GM18867 (cell line): ENCODE data around the gene CKLF.

Source experiments
- ATAC-seq: cut with Tn5 transposase; IDR thresholded peaks from one replicate; pipeline ENCODE4 v1.9.1; 2021; ENCODE audit warnings: mild to moderate bottlenecking, moderate library complexity; ENCODE audit not compliant: unreplicated experiment

CKLF gene

GRCh38 chr16:66541388-66542355, 10.7 kb upstream of the CKLF start:
- ATAC-seq = no peak

- no peak for ATAC-seq
These were observed 10.0 kb upstream of the CKLF start for GRCh38 chr16:66542396-66542795.

DNA sequence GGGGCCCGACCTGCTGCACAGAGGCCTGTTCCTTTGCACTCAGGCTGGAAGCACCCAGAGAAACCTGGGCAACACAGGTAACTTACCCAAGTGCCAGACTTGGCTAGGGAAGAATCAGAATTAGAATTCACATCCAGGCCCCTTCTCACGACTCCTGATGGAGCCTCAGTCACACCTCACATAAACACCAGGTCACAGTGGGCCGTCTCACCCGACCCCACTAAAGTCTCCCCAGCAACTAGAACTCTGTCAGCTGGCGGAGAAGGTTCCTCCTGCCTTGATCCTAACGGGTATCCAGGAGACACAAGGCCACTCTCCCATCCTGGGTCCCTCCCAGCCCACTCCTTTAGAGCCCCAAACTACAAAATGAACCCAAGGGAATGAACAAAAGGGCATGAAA, 8.8 kb upstream of the CKLF start:
- no peak for ATAC-seq

DNA sequence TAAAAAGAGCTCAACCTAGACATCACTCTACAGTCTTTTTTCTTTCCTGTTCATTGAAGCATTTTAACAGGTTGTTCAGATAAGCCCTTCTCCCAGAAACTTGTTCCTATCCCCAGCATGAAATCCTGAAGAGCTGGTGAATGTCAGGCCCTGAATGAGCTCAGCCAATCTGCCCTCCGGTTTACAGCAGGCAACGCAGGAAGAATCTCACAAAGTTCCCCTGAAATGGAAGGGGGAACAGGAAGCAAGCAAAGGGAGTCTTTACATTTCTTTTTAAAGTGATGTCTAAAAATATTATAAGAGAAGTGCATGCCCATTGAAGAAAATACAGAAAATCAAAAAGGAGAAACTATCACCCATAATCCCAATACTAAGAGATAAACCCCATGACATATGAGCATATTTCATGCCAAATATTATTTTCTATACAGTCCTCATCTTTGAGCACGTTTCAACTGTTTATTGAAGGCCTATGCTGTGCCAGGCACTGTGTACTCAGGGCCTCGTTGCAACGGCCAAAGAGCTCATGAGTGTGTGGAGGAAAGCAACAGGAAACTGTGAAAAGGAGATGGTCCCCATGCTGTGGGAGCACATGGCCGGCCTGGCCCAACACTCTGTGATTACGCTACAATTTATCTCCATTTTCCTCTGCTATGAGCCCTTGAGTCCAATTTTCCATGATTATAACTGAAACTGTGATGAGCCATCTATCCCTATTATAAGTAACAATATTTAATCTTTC, 8.2 kb upstream of the CKLF start:
- no peak for ATAC-seq

DNA sequence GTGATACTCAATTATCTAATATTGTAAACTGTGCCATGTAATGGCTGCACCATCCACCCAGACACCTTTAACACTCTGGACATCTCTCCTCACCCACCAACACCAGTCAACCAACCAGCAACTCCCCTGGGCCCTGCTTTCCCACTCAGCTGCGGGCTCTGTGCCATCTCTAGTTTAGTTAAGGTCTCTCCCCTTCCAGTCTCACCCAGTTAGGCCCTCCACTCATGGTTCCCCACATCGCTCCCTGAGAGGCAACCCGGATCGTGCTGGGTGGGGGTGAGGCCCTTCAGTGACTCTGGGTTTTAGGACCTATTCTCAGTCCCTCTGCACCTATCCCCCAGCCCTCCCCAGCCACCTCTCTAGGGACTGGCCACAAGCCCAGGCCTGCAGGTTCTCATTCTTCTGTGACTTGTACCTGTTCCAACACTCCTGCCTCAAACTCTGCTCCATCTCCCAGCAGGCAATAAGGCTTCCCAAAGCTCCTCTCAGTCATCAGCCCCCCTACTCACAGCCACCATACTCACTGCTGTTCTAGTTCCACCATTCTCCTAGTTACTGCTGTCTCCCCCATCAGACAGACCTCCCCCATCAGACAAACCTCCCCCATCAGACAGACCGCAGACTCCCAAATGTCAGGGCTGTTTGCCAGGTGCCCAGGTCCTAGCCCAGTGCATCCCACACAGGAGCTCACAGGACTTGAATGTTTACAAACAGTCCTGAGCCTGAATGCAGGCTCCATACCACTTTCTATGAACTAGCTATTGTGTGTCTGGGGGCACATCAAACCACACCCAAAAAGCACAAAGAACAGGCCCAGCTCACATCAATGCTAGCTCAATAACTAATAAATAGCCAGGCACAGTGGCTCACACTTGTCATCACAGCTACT, 5.0 kb upstream of the CKLF start:
- no peak for ATAC-seq

DNA sequence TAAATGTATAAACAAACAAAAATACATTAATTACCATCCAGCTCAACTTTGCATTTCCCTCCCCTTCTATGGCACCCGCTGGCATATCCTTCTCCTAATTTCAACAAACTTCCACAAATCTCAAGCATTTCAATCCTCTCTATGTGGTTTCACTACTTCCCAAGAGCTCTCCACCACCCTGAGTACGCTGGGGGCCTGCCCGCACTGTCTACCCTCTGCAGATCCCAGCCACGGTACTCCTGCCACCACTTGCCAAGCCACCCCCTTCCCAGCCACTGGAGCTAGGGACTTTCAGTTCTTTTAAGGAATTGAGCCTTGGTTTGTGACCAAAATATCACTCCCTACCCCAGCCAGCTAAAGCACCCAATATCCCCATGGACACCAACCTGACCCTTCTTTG, 4.3 kb upstream of the CKLF start:
- ATAC-seq = no peak

DNA sequence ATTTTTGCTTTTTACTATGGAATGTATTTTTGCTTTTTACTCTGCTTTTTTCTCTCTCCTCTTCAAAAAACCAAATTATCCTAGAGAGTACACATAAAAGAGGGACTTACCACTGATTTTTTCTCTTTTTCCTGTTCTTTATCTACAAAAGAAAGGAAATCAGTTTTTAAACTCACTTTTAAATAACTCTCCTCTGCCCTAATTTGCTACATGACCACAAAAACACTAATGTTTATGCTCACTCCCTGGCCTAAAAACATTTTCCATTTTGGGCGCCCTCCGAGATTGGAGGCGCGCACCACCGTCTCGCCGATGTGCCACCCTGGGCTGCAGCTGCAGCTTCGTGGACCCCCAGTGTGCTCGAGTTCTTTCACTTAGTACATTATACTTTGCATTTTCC, 3.5 kb upstream of the CKLF start:
- no peak for ATAC-seq

GRCh38 chr16:66549284-66550131, 2.9 kb upstream of the CKLF start, which contains the start of gene TK2:
TK2 (minus strand) TSS chr16:66550122; CDS start chr16:66550061, 61 bp downstream.
- ATAC-seq = peak; percentile 28

- peak; percentile 27 for ATAC-seq
These were observed 1.0 kb upstream of the CKLF start for GRCh38 chr16:66551348-66551759.

- no peak for ATAC-seq
These were observed 539 bp upstream of the CKLF start for GRCh38 chr16:66551788-66552285.

DNA sequence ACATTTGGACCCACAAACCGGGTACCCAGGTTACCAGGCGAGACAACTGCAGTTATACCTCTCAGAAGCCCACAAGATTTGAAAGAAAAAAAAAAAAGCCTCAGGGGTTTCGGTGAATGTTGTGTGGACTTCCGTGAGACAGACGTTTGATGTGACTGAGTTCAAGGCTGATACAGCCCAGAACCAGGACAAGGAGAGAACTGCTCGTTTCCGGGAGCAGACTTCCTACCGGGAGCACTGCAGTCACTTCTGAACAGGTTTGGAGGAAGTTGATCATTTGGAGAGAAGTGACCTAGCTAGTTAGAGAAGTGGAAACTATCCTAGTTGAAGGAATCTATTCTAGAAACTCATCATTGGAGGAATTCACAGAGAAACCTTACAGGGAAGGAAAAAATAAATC, 847 bp downstream of the CKLF start:
- ATAC-seq = no peak

GRCh38 chr16:66554021-66554420, 1.6 kb downstream of the CKLF start:
- ATAC-seq = no peak

GRCh38 chr16:66554495-66554894, 2.1 kb downstream of the CKLF start:
- no peak for ATAC-seq

GRCh38 chr16:66560107-66560506, 7.7 kb downstream of the CKLF start:
- no peak for ATAC-seq

- ATAC-seq = no peak
These were observed 9.2 kb downstream of the CKLF start for GRCh38 chr16:66561381-66562080.

DNA sequence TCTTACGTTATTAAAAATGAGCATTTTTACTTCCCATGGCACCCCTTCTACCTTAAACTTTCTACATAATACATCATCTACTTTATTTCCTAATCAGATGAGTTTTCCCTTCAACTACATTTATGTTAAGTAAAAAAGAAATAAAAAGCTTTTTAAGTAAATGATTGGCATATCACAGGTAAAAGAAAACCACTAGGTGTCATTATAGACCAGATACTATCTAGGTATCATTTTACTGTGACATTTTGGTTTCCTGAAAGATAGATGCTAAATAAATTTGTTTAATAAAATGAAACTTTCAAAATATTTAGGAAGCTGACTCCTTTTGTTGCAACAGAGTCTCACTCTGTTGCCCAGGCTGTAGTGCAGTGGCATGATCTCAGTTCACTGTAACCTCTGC, 10.0 kb downstream of the CKLF start:
- no peak for ATAC-seq

DNA sequence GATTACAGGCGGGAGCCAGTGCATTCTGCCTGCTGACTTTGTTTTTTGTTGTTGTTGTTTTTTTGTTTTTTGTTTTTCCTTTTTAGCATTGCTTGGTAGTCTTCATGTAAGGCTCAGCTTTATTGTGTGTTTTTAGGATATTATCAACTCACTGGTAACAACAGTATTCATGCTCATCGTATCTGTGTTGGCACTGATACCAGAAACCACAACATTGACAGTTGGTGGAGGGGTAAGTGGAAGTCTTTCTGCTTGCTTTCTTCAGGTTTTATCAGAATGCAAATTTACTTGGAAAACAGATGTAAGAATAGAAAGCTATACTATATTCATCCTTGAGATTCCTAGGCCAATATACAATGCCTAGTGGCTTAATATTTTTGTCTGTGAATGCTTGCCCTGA, 10.6 kb downstream of the CKLF start:
- ATAC-seq = no peak

- ATAC-seq = no peak
These were observed 11.4 kb downstream of the CKLF start for GRCh38 chr16:66563574-66564334.
